Gastrocnemius medialis (tissue), 4 donors: ENCODE results near the gene PRKN. TPM values are rescaled to one million over a fixed set of nuclear protein-coding genes. Genes with fewer than 3 reads are reported as not detected.
A peak's percentile ranks its signal among the peaks of the same experiment; 100 is the strongest.

Source experiments
- ATAC-seq, 2 donors: fragments of 150-250 bp; one replicate each; pipeline ENCODE4 v1.9.1; 2016
- DNase-seq, 2 donors: peaks; one replicate each; pipeline ENCODE4 v3.0.0-alpha.2; 2019
- H3K27ac ChIP-seq, 4 donors: fragments of 200-600 bp; sonication (generic); 1 replicate in 1 of 4; 2 replicates in 3 of 4; pipeline ENCODE4 v1.5.1; 2016 to 2018; ENCODE audit warnings: mild to moderate bottlenecking in 2 of 4, moderate library complexity in 1 of 4
- H3K27me3 ChIP-seq, 3 donors: fragments of 200-600 bp; sonication (generic) in 2 of 3; 1 replicate in 1 of 3; 2 replicates in 2 of 3; pipeline versions ENCODE4 v1.5.1 to v1.6.0; 2016 to 2019; ENCODE audit warnings: mild to moderate bottlenecking in 1 of 3, moderate library complexity in 1 of 3
- H3K36me3 ChIP-seq, 2 donors: fragments of 200-600 bp; sonication (generic) in 1 of 2; one replicate each; pipeline ENCODE4 v1.5.1; 2017 to 2018
- H3K4me1 ChIP-seq, 2 donors: fragments of 200-600 bp; sonication (generic) in 1 of 2; one replicate each; pipeline ENCODE4 v1.5.1; 2016 to 2017; ENCODE audit warnings: mild to moderate bottlenecking in 2 of 2
- H3K4me3 ChIP-seq, 4 donors: fragments of 200-600 bp; sonication (generic) in 3 of 4; 1 replicate in 1 of 4; 2 replicates in 3 of 4; pipeline ENCODE4 v1.5.1; 2016 to 2019; ENCODE audit warnings: mild to moderate bottlenecking in 2 of 4
- H3K9me3 ChIP-seq, 3 donors: fragments of 200-600 bp; sonication (generic) in 2 of 3; 1 replicate in 1 of 3; 2 replicates in 2 of 3; pipeline ENCODE4 v1.5.1; 2016 to 2019
- POLR2A ChIP-seq, 2 donors: fragments of 450-650 bp; IDR thresholded peaks; one replicate each; pipeline ENCODE4 v1.6.1; 2017; ENCODE audit warnings: antibody characterized with exemption in 2 of 2, mild to moderate bottlenecking in 2 of 2, moderate library complexity in 2 of 2
- in situ Hi-C, 4 donors: fragments of 200-750 bp; cut with MboI; loops; one replicate each; pipeline versions ENCODE4 v1.15.0 to v1.8.0; 2017; ENCODE audit warnings: low sequenced_read_pairs in 4 of 4
- intact Hi-C: fragments of 100-400 bp; cut with DNase I; formaldehyde crosslinking; loops from one replicate; pipeline ENCODE4 v1.15.1; 2023; ENCODE audit warnings: low total_unique reads
- total RNA-seq, 4 donors: library from RNA; depleted of rRNA; stranded (reverse); fragments of >200 nt; gene quantifications; one replicate each; pipeline versions ENCODE4 v1.1.0 to v1.2.3, GENCODE V29; 2016
- TF ChIP-seq, protein P1 (sequence below), 5 experiments: fragments of 450-650 bp in 3 of 5; fragments of 200-600 bp in 2 of 5; sonication (generic) in 2 of 5; IDR thresholded peaks in 4 of 5; conservative IDR thresholded peaks in 1 of 5; 1 replicate in 4 of 5; 2 replicates in 1 of 5; pipeline ENCODE4 v1.5.1; 2016 to 2019; ENCODE audit warnings: antibody characterized with exemption in 5 of 5, mild to moderate bottlenecking in 3 of 5, moderate library complexity in 3 of 5

PRKN gene
- total RNA-seq, 4 donors from 2014 or later: 8.4 to 21.6 (median 13.7) TPM

DNA sequence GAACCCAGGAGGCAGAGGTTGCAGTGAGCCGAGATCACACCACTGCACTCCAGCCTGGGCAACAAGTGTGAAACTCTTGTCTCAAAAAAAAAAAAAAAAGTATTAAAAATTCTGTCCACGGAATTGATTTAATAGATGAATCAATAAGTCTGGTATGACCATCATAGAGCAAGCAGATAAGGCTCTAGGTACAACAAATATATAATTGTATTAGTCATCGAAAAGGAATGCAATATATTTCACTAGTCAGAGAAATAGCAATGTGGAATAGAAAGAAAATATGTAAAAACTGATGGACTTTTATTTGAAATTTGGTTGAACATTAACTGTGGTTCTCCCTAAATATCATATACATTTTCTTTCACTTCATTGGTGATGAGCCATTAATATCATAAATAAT, 976.9 kb downstream of the PRKN start:
- Histone ChIP-seq H3K27ac (no peak overlapping the region), H3K9me3 (no peaks in the 10 kb centered on the region), H3K4me3 (no peak overlapping the region), H3K27me3 (no peaks in the 10 kb centered on the region), H3K4me1 (peaks cover 0 to 5% of the 10 kb centered on the region in 2 donors), H3K36me3 (no peaks in the 10 kb centered on the region)
- in situ Hi-C loops: no loop called here
- ATAC-seq (no peak), DNase-seq (no peak)
- TF ChIP-seq POLR2A (IDR thresholded peaks at IDR 0.05): no peak
- TF ChIP-seq, protein P1, sequence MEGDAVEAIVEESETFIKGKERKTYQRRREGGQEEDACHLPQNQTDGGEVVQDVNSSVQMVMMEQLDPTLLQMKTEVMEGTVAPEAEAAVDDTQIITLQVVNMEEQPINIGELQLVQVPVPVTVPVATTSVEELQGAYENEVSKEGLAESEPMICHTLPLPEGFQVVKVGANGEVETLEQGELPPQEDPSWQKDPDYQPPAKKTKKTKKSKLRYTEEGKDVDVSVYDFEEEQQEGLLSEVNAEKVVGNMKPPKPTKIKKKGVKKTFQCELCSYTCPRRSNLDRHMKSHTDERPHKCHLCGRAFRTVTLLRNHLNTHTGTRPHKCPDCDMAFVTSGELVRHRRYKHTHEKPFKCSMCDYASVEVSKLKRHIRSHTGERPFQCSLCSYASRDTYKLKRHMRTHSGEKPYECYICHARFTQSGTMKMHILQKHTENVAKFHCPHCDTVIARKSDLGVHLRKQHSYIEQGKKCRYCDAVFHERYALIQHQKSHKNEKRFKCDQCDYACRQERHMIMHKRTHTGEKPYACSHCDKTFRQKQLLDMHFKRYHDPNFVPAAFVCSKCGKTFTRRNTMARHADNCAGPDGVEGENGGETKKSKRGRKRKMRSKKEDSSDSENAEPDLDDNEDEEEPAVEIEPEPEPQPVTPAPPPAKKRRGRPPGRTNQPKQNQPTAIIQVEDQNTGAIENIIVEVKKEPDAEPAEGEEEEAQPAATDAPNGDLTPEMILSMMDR (IDR thresholded peaks at IDR 0.05 in 4 of 5, conservative IDR thresholded peaks at IDR 0.05 in 1 of 5): no peak
- intact Hi-C loops: no loop called here

DNA sequence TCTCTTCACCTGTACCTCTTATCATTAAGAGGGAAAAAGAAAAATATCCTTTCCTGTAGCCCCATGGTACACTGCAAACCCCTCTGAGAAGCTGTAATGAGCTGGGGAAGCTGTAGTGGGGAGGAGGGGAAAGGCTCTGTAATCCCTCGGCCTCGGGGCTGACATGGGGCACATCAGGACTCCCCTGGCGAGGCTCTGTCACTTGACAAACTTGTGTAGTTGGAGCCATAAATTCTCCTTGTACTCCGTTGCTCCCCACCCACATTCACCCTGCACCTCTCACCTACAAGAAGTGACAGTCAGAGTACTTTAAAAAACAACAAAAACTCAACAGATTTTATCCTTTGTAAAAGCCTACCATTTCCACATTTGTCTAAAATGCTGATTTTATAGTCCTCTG, 978.0 kb downstream of the PRKN start:
- ATAC-seq (no peak), DNase-seq (no peak)
- intact Hi-C loops: no loop called here
- Histone ChIP-seq H3K27me3 (no peaks in the 10 kb centered on the region), H3K4me3 (no peak overlapping the region), H3K4me1 (peaks cover 0 to 5% of the 10 kb centered on the region in 2 donors), H3K36me3 (no peaks in the 10 kb centered on the region), H3K27ac (no peak overlapping the region), H3K9me3 (no peaks in the 10 kb centered on the region)
- TF ChIP-seq, protein P1 (IDR thresholded peaks at IDR 0.05 in 4 of 5, conservative IDR thresholded peaks at IDR 0.05 in 1 of 5): no peak
- TF ChIP-seq POLR2A (IDR thresholded peaks at IDR 0.05): no peak
- in situ Hi-C loops: no loop called here

DNA sequence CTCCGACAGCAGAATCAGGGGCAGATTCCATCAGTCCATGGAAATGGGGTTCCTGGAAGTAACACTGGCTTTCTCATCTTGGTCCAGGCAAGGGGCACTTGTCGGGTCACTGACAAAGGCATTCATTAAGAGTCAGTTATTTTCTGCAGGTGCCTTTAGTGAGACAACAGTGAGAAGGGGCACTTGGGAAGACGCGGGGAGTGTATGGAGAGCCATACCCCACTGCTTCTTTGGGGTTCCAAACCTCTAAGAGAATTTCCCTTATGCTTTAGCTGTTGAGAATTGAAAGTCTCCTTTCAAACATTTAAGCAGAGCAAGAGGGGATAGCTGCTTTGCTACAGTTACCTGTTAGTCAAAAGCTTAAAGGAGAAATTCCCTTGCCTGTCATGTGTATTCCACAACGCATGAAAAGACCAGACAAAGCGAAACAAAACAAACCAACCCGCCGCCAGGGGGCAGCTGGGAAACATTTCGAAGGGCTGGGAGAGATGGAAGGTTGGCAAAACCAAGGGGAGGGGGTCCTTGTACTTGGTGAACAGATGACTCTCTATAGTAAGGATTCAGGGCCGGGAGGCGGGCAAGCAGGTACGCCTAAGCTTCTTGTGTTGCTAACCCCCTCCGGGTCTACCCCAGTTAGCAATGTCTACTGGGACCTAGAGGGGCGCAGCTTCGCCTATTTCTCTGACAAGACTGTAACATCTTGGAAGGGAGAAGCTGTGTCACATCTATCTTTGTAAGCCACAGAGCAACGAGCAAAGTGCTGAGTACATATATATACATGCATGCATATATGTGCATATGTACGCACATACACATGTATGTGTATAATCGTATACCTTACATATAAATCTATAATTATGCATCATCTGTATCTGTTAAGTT, 978.8 kb downstream of the PRKN start:
- H3K27me3 ChIP-seq: no peaks in the 10 kb centered on the region
- H3K27ac ChIP-seq: no peak overlapping the region
- H3K9me3 ChIP-seq: no peaks in the 10 kb centered on the region
- intact Hi-C loops (no loop called here), in situ Hi-C loops (no loop called here)
- H3K4me3 ChIP-seq: no peak overlapping the region
- TF ChIP-seq, protein P1 (IDR thresholded peaks at IDR 0.05 in 4 of 5, conservative IDR thresholded peaks at IDR 0.05 in 1 of 5): peak in 1 of 5 experiments; percentile 14
- TF ChIP-seq POLR2A (IDR thresholded peaks at IDR 0.05): no peak
- DNase-seq: no peak
- H3K36me3 ChIP-seq: no peaks in the 10 kb centered on the region
- no peak for ATAC-seq
- peaks cover 0 to 5% of the 10 kb centered on the region in 2 donors for H3K4me1 ChIP-seq

DNA sequence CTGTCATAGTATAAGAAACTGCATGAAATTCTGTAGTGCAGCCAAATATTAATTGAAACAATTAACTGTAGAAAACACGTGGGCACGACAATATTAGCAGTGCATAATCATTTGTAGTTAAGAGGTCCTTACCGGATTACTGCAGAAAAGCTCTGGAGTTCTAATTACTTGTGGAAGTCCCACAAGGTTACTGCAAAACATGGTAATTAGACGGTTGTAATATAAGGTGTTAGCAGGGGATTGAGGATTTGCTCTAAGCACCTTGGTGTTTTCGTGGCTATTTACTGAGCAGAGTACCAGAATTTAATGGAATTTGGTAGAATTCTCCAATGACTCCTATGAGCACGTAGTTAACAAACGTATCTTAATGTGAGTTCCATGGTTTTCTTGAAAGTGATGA, 980.1 kb downstream of the PRKN start:
- Histone ChIP-seq H3K36me3 (no peaks in the 10 kb centered on the region), H3K4me1 (peaks cover 0 to 5% of the 10 kb centered on the region in 2 donors), H3K27ac (no peak overlapping the region), H3K27me3 (no peaks in the 10 kb centered on the region), H3K4me3 (no peak overlapping the region), H3K9me3 (no peaks in the 10 kb centered on the region)
- intact Hi-C loops (no loop called here), in situ Hi-C loops (no loop called here)
- DNase-seq (no peak), ATAC-seq (no peak)
- TF ChIP-seq POLR2A (IDR thresholded peaks at IDR 0.05): no peak

DNA sequence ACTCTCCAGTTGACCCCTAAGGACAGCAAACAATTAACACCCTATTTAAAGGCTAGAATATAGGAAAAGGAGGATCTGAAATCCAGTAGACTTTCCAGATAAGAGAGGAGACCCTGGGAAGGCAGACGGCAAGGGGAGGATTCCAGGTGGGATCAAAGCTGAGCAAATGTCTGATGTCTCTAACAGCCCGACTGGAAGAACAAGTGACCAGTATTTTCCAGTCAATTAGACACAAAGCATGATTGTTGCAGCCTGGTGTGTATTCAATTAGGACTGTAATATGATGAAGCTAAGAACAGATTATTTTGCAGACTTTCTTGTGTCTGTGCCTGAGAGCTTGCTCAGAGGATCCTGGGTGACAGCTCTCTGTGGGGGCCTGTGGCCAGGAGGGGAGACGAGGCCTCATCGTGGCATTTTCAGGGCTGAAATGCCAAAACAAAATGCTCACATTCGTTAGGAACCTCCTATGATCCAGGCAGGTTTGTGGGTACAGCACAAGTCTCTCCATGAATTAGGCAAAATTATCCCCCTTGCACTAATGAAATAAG, 981.9 kb downstream of the PRKN start:
- DNase-seq (no peak), ATAC-seq (no peak)
- H3K9me3 ChIP-seq: no peaks in the 10 kb centered on the region
- H3K27me3 ChIP-seq: no peaks in the 10 kb centered on the region
- in situ Hi-C loops (no loop called here), intact Hi-C loops (no loop called here)
- H3K4me3 ChIP-seq: no peak overlapping the region
- no peak overlapping the region for H3K27ac ChIP-seq
- TF ChIP-seq POLR2A (IDR thresholded peaks at IDR 0.05): no peak
- TF ChIP-seq, protein P1 (IDR thresholded peaks at IDR 0.05 in 4 of 5, conservative IDR thresholded peaks at IDR 0.05 in 1 of 5): no peak
- no peaks in the 10 kb centered on the region for H3K36me3 ChIP-seq
- H3K4me1 ChIP-seq: peaks cover 0 to 5% of the 10 kb centered on the region in 2 donors
